ENCODE measurements around the gene LSM11.
A peak's percentile ranks its signal among the peaks of the same experiment; 100 is the strongest.

The LSM11 gene

GRCh38 chr5:157734436-157734835 lies 9.1 kb upstream of the LSM11 start:
- Histone ChIP-seq H3K9ac (ENCODE audit: low read length) (no peak overlapping the region), H3K4me3 (ENCODE audit: low read depth, low read length) (no peak overlapping the region), H3K36me3 (ENCODE audit: control insufficient read depth, insufficient read depth, low read length) (peaks cover 47% of the 10 kb centered on the region), H3K9me3 (ENCODE audit: control insufficient read depth, insufficient read depth, low read depth, low read length) (no peaks in the 10 kb centered on the region), H3K27me3 (ENCODE audit: control insufficient read depth, insufficient read depth, low read length) (no peaks in the 10 kb centered on the region), H3K4me1 (ENCODE audit: control insufficient read depth, insufficient read depth, low read length) (0 out of 2 replicates have a peak, but pooled peaks cover 2% of the 10 kb centered on the region), H3K27ac (ENCODE audit: low read depth, low read length) (no peak overlapping the region)

GRCh38 chr5:157735991-157736390 lies 7.5 kb upstream of the LSM11 start:
- Histone ChIP-seq H3K9me3 (ENCODE audit: control insufficient read depth, insufficient read depth, low read depth, low read length) (no peaks in the 10 kb centered on the region), H3K27ac (ENCODE audit: low read depth, low read length) (no peak overlapping the region), H3K27me3 (ENCODE audit: control insufficient read depth, insufficient read depth, low read length) (no peaks in the 10 kb centered on the region), H3K9ac (ENCODE audit: low read length) (no peak overlapping the region), H3K4me1 (ENCODE audit: control insufficient read depth, insufficient read depth, low read length) (0 out of 2 replicates have a peak, but pooled peaks cover 2% of the 10 kb centered on the region), H3K36me3 (ENCODE audit: control insufficient read depth, insufficient read depth, low read length) (peaks cover 53% of the 10 kb centered on the region), H3K4me3 (ENCODE audit: low read depth, low read length) (no peak overlapping the region)

DNA sequence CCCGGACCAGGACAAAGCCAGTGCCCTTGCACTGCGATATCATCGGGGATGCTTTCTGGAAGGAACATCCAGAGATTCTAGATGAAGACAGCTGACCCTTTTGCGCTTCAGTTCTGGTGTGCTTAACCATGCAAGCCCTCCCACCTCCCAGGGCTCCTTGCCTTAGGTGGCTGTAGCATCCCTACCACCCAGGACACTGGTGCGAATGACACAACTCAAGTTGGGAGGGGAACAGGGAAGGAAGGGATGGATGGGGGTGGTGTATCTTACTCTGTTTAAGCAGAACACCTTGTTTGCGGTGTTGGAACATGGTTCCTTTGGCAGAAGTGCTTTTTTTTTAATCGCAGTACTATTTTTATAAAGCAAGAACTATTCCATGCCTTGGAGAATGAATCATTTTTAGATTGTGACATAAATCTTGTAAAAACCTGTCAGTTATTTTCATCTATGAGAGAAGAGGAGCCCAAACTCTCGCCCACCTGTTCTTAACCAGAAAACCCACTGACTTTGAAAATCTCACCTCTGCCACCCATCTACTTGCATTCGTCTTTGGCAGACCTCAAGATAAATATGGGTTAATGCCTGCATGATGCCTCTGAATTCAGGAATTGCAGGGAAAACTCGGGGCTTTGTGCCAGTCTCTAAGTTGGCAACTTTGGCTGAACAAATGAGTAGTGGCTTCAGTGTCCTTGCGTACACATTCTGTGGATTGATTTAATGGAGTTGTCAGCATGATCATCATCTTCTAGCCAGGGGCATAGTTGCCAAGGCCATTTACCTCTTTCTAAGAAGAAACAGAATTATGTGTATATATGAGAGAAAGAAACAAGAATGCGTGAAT lies 3.9 kb upstream of the LSM11 start:
- Histone ChIP-seq H3K4me3 (ENCODE audit: low read depth, low read length) (no peak overlapping the region), H3K36me3 (ENCODE audit: control insufficient read depth, insufficient read depth, low read length) (peaks cover 36% of the 10 kb centered on the region), H3K9me3 (ENCODE audit: control insufficient read depth, insufficient read depth, low read depth, low read length) (no peaks in the 10 kb centered on the region), H3K27ac (ENCODE audit: low read depth, low read length) (no peak overlapping the region), H3K9ac (ENCODE audit: low read length) (no peak overlapping the region), H3K27me3 (ENCODE audit: control insufficient read depth, insufficient read depth, low read length) (peaks cover 7% of the 10 kb centered on the region), H3K4me1 (ENCODE audit: control insufficient read depth, insufficient read depth, low read length) (0 out of 2 replicates have a peak, but pooled peaks cover 3% of the 10 kb centered on the region)

DNA sequence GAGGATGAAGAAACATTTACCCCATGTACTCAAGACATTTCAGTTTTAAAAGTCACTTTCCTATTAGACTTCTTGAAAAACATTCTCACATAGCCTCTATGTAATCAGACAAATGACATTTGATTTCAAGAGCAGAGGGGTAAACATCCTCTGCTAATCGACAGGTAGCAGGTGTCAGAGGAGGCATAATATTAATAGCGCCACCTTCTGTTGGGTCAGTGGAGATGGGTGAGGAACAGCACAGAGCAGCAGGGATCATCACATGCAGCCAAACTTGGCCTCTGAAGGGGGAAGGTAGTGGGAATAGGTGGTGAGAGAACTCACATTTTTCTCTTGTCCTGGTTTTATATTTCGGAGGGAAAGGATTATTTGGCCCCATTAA lies 3.3 kb upstream of the LSM11 start:
- Histone ChIP-seq H3K4me3 (ENCODE audit: low read depth, low read length) (no peak overlapping the region), H3K36me3 (ENCODE audit: control insufficient read depth, insufficient read depth, low read length) (peaks cover 33% of the 10 kb centered on the region), H3K4me1 (ENCODE audit: control insufficient read depth, insufficient read depth, low read length) (0 out of 2 replicates have a peak, but pooled peaks cover 7% of the 10 kb centered on the region), H3K27me3 (ENCODE audit: control insufficient read depth, insufficient read depth, low read length) (peaks cover 13% of the 10 kb centered on the region), H3K9ac (ENCODE audit: low read length) (no peak overlapping the region), H3K27ac (ENCODE audit: low read depth, low read length) (no peak overlapping the region), H3K9me3 (ENCODE audit: control insufficient read depth, insufficient read depth, low read depth, low read length) (no peaks in the 10 kb centered on the region)

DNA sequence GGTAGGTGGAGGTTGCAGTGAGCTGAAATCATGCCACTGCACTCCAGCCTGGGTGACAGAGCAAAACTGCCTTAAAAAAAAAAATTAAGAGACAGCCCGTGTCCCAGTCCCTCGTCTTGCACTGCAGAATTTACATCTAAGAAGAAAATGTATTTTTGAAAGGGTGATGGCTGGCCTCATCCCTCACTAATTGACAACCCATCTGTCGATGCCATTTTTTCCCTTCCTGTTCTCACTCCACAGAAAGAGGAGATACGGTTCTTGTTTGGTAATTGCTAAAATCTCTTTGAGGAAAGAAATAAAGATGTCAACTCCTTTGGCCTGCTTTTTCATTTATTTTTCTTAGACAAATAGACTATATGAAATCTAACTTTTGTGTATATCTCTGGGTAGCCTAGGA lies 2.4 kb upstream of the LSM11 start:
- no peak overlapping the region for H3K27ac ChIP-seq (ENCODE audit: low read depth, low read length)
- no peak overlapping the region for H3K4me3 ChIP-seq (ENCODE audit: low read depth, low read length)
- peaks cover 15% of the 10 kb centered on the region for H3K27me3 ChIP-seq (ENCODE audit: control insufficient read depth, insufficient read depth, low read length)
- H3K9me3 ChIP-seq (ENCODE audit: control insufficient read depth, insufficient read depth, low read depth, low read length), result no peaks in the 10 kb centered on the region
- H3K36me3 ChIP-seq (ENCODE audit: control insufficient read depth, insufficient read depth, low read length), result peaks cover 32% of the 10 kb centered on the region
- H3K9ac ChIP-seq (ENCODE audit: low read length), result no peak overlapping the region
- 0 out of 2 replicates have a peak, but pooled peaks cover 7% of the 10 kb centered on the region for H3K4me1 ChIP-seq (ENCODE audit: control insufficient read depth, insufficient read depth, low read length)

- H3K36me3 ChIP-seq (ENCODE audit: control insufficient read depth, insufficient read depth, low read length), result peaks cover 7% of the 10 kb centered on the region
- 0 out of 2 replicates have a peak, but pooled peaks cover 7% of the 10 kb centered on the region for H3K4me1 ChIP-seq (ENCODE audit: control insufficient read depth, insufficient read depth, low read length)
- H3K4me3 ChIP-seq (ENCODE audit: low read depth, low read length), result peak overlapping the region; percentile 81
- H3K27ac ChIP-seq (ENCODE audit: low read depth, low read length), result no peak overlapping the region
- peaks cover 15% of the 10 kb centered on the region for H3K27me3 ChIP-seq (ENCODE audit: control insufficient read depth, insufficient read depth, low read length)
- H3K9ac ChIP-seq (ENCODE audit: low read length), result peak overlapping the region; percentile 57
- no peaks in the 10 kb centered on the region for H3K9me3 ChIP-seq (ENCODE audit: control insufficient read depth, insufficient read depth, low read depth, low read length)
These were observed 819 bp downstream of the LSM11 start for GRCh38 chr5:157744051-157745011.

DNA sequence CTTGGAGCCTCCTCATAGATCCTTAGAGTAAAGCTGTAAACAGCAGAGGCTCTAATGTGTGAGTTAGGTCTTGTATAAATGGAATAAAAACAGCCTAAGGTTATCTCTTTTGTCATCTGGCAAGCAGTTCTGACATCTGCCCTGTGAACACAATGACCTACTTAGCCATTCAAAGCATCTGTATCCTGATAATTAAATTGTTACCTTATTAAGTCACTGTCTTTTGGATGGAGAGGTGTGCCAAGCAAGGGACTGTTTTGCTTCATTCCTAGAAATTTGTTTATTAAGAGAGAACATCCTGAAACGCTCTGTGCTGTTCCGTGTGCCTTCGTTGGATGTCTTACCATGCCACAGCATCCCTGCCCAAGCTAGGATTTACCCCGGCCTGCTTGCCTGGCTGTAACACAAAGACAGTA lies 1.5 kb downstream of the LSM11 start:
- H3K27ac ChIP-seq (ENCODE audit: low read depth, low read length), result no peak overlapping the region
- no peak overlapping the region for H3K9ac ChIP-seq (ENCODE audit: low read length)
- no peaks in the 10 kb centered on the region for H3K36me3 ChIP-seq (ENCODE audit: control insufficient read depth, insufficient read depth, low read length)
- peak overlapping the region; percentile 81; the same call in 1 of the 2 replicates for H3K4me3 ChIP-seq (ENCODE audit: low read depth, low read length)
- no peaks in the 10 kb centered on the region for H3K9me3 ChIP-seq (ENCODE audit: control insufficient read depth, insufficient read depth, low read depth, low read length)
- H3K27me3 ChIP-seq (ENCODE audit: control insufficient read depth, insufficient read depth, low read length), result peaks cover 15% of the 10 kb centered on the region
- H3K4me1 ChIP-seq (ENCODE audit: control insufficient read depth, insufficient read depth, low read length), result 0 out of 2 replicates have a peak, but pooled peaks cover 7% of the 10 kb centered on the region

DNA sequence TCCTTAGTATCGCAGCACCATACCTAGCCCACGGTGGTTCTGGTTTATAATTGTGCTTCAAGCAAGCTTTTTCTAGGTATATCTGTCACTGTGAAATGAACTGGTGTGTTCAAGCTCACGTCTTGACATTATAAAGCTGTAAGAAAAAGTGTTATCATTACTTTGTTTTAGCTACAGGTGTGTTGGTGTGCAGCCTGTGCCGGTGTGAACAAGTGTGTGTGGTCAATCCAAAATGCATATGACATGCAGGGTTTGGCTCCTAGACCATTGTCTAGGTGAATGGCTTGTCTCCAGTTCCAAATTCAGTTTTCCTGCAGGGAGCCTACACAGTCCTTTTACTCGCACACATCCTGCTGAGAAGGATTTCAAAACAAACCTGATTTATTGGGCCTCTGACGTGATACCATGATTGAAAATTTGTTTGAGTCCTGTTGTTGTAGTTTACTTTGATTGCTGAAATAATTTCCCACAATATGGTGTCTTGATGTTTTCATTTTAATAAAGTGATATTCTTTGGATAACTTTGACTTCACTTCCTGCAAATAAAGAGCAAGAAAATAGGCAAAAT lies 3.7 kb downstream of the LSM11 start:
- no peaks in the 10 kb centered on the region; the same call in 1 of the 2 replicates for H3K36me3 ChIP-seq (ENCODE audit: control insufficient read depth, insufficient read depth, low read length)
- H3K27me3 ChIP-seq (ENCODE audit: control insufficient read depth, insufficient read depth, low read length), result peaks cover 15% of the 10 kb centered on the region
- H3K9ac ChIP-seq (ENCODE audit: low read length), result no peak overlapping the region
- no peaks in the 10 kb centered on the region for H3K9me3 ChIP-seq (ENCODE audit: control insufficient read depth, insufficient read depth, low read depth, low read length)
- 0 out of 2 replicates have a peak, but pooled peaks cover 7% of the 10 kb centered on the region for H3K4me1 ChIP-seq (ENCODE audit: control insufficient read depth, insufficient read depth, low read length)
- H3K27ac ChIP-seq (ENCODE audit: low read depth, low read length), result no peak overlapping the region
- no peak overlapping the region for H3K4me3 ChIP-seq (ENCODE audit: low read depth, low read length)

GRCh38 chr5:157747766-157748700 lies 4.5 kb downstream of the LSM11 start:
- Histone ChIP-seq H3K4me3 (ENCODE audit: low read depth, low read length) (no peak overlapping the region), H3K9ac (ENCODE audit: low read length) (no peak overlapping the region), H3K9me3 (ENCODE audit: control insufficient read depth, insufficient read depth, low read depth, low read length) (no peaks in the 10 kb centered on the region), H3K27me3 (ENCODE audit: control insufficient read depth, insufficient read depth, low read length) (peaks cover 15% of the 10 kb centered on the region), H3K36me3 (ENCODE audit: control insufficient read depth, insufficient read depth, low read length) (peaks cover 3% of the 10 kb centered on the region; the same call in 1 of the 2 replicates), H3K27ac (ENCODE audit: low read depth, low read length) (no peak overlapping the region), H3K4me1 (ENCODE audit: control insufficient read depth, insufficient read depth, low read length) (0 out of 2 replicates have a peak, but pooled peaks cover 7% of the 10 kb centered on the region)

Data from HUES6 (cell line).